NCI-H510A (cell line): Measurements from ENCODE around the gene PPP1R18.
A peak's percentile ranks its signal among the peaks of the same experiment; 100 is the strongest.
"Not testable (repeated sequence)": the region's sequence is repeated elsewhere in the genome, so short reads cannot be mapped to it uniquely, and the experiment has no call there.

Experiments
- DNase-seq: peaks from one replicate; lab custom pipeline; 2025; lab: John Stamatoyannopoulos, UW

The PPP1R18 gene

DNA sequence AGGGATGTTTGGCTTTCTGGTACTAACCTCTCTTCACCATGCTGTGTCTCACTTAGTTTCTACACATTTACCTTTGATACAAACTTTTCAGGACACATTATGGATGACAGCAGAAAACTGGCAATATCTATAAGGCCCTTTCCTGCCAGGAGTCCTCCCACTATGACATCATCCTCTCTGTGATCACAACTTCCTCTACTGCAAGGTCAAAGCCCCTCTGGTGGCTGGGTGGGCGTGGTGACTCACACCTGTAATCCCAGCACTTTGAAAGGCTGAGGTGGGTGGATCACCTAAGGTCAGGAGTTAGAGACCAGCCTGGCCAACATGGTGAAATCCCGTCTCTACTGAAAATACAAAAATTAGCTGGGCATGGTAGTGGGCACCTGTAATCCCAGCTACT lies 20.1 kb downstream of the PPP1R18 start:
- DNase-seq, result not testable (repeated sequence)

DNA sequence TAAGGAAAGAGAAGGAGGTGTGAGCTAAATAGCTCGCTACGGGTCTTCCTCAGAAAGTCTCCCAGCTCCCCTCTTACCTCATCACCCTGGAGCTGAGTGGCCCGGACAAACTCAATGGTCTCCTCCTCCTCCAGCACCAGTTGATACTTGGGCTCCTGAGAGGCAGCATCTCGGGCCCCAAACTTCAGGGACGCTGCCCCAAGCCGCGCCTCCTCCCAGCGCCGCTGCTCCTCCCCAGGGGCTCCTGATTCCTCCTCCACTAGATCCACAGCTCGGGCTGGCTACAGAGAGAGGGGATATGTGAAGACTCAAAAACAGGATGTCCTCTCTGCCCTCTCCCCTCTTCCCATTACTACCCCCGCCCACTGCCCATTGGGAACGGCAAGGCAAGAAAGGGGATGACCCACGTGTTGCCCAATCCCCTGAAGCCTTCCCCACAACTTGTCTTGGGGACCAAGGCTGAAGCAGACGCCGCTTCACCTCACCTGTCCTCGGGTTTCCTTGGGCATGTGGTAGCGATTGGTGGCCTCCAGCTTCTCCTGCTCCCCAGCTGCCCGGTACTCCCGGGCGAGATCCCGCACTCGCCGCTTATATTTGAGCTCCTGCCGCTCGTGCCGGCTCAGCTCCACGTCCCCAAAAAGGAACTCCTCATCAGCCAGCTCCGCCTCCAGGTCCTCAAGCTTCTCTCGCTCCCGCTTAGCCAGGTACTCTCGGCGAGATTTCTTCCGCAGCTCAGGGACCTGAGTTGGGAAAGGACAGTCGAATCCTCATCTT lies 21.3 kb downstream of the PPP1R18 start:
- no peak for DNase-seq

DNA sequence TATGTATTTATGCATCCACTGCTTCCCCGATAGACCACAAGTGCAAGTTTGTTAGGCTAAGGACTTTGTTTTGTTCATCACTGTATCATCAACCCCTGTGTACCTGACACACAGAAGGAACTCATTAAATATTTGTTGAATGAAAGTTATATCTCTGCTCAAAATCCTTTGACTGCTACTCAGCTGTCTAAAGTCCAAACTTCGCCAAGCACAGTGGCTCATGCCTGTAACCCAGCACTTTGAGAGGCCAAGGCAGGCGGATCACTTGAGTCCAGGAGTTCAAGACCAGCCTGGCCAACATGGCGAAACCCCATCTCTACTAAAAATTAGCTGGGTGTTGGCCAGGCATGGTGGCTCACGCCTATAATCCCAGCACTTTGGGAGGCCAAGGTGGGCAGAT lies 28.5 kb downstream of the PPP1R18 start:
- DNase-seq, result not testable (repeated sequence)

DNA sequence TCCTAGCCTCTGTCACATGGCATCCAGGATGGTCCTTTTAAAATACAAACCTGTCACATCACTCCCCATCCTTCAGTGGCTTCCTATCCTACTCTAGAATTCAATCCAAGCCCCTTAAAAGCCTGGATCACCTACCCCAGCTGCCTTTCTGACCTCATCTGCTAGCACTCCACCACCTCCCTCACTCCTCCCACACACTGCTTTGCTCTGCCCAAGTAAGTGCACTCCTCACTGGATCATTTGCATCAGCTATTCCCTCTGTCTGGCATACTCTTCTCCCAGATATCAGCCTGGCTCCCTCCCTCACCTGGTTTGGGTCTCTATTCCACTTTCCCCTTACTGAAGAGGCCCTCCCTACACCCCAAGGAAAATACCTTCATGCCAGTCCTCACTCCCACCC lies 29.0 kb downstream of the PPP1R18 start:
- no peak for DNase-seq

DNA sequence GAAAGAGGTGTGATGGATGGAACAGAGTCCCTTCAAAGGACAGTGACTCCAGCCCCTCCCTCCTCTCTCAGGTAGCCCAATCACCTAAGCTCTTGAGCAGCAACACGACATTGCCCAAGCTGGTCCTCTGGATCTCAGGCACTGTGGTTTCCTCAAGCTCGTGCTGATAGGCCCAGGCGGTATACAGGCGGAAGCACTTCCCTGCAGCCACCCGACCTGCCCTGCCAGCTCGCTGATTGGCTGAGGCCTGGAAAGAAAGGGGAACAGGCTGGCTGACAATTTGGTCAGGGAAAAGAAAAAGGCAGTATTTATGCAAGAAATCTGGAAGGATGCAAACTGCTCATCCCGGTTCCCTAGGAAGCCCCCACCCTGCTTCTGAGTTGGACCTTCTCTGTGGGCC lies 29.9 kb downstream of the PPP1R18 start:
- no peak for DNase-seq

DNA sequence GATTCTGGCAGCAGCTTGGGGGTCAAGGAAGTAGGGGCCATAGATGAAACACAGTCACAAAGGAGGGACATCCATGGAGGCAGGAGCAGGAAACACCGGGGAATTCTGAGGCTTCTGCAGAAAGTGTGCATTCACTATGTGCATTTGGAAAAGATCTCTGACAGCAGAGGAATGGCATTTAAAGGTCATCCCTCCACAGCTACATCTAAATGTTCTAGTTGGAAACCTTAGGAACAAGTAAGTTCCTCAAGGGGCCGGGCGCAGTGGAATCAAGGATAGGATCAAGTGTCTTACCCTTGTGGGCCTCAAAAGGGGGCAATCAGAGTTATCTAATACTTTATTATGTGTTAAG lies 30.7 kb downstream of the PPP1R18 start:
- DNase-seq, result no peak

DNA sequence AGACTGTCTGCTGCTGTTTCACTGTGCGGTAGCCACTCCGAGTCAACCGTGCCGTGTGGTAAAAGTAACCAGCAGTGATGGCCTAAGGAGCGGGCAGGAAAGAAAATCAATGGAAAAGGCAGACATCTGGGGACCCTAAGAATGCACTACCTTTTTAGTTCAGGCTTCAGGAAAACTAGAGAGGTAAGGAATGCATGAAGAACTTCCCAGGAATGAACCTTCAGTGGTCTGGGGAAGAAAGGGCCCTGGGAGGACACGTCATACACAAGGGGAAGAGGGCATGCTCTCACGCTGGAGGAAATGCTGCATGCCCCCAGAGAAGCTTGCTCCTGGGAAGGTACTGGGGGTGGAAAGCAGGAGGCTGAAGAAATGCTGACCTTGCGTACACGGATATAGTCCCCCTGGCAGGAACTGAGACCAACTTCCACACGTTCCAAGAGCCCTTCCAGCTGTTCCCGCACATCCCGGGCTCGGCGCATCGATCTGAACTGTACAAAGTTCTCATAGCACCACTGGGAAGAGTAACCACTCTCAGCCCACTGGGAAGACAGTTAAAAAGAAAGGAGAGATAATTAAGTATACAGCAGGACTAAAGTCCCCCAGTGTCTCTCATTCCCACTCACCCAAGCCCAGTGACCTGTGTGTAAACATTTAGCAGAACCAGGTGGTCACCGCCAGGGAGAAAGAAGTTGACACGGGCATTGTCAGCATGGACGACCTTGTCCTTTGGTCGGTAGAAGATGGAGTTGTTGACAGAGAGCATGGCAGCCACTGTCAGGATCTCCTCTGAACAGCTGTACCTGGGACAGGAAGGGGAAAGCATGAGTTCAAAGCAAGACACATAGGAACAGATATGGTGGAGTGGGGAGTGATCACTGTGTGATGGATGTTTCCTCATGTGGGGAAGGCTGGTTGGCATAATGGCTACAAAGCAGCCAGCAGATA lies 31.4 kb downstream of the PPP1R18 start:
- no peak for DNase-seq

DNA sequence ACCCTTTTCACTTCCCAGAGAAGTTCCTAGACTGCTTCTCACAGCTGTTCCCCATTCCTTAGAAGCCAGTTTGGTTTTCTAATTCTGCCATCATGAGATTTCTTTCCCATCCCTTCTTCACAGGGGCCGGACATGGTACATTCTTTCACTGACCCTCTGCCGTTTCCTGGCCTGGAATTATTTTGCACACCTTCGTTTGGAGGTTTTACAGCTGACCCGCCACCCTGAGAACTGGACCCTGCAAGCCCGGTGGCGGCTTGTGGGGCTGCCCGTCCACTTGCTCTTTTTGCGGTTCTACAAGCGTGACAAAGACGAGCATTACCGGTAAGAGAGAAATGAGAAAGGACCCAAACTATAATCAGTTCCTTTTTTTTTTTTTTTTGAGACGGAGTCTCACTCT lies 35.3 kb downstream of the PPP1R18 start:
- no peak for DNase-seq

DNA sequence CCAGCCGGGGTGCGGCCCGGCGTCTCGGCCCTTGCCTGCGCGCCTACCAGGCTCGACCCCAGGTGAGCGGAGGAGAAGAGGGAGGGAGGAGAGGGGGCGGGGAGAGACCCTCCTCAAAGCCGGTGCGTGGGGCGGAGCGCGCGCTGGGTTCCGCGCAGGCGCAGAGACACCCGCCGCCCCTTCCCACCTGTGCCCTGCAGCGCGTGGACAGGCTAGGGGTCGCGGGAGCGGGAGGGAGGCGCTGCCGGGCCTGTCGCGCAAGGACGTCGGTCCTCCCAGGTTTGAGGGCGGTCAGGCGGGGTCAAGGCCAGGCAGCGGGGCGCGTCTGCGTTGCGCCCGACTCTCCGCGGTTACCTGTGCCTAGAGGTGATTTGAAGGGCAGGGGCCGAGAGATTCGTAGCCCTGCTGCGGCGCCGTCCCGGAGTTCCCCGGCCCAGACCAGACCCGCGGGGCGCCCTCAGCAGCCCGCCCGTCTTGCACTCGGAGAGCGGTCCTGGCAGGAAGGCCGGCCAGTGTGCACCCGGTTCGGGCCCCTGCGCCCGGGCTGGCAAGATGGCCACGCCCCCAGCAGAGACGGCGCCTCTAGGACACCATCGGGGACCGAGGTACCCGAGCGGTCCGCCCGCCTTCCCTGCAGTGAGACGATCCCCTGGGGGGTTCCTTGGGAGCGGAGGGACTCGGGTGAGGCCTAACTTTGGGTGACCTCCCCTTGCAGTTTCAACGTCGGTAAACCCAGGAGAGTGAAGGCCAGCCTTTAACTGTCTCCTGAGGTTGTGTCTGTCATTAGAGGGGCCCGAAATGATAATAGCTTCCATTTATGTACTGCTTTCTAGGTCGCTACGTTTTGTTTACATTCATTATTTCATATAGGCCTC lies 39.0 kb downstream of the PPP1R18 start:
- DNase-seq, result peak; percentile 83

DNA sequence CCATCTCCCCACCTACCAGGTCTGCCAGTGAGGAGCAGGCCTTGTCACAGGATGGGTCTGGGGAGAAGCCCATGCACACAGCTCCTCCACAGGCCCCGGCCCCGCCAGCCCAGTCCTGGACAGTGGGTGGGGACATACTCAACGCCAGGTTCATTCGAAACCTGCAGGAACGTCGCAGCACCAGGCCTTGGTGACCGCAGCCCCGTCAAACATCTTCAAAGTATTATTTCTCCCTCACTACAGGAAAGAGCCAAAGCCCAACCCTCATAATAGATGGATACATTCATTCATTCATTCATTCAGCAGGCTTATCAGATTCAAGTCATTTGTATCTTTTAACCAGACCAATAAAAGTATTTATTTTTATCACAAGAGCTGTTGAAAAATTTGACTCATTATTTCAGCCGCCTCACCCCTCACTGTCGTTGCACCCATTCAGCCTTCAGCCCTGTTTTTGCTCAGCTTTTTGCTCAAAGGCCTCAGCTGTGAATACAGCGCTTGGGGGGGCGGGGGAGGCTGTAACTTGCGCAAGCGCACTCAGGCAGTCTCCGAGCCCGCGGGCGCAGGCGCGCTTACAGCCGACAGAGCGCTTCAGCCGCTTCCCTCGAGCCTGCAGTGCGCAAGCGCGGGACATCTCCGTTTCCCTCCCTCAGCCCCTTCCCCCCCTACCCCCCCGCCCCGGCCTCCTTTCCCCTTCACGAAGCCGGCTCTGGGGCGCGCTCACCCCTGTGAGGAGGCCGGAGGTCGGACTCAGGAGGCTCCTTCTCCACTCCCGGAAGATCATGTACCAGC lies 39.8 kb downstream of the PPP1R18 start, which contains the start of gene C6orf136:
TSS of gene C6orf136 (plus strand) at position 684 of the 792 bp plus-strand sequence. CDS start at position 783, 99 bp downstream.
- peak; percentile 86 for DNase-seq

DNA sequence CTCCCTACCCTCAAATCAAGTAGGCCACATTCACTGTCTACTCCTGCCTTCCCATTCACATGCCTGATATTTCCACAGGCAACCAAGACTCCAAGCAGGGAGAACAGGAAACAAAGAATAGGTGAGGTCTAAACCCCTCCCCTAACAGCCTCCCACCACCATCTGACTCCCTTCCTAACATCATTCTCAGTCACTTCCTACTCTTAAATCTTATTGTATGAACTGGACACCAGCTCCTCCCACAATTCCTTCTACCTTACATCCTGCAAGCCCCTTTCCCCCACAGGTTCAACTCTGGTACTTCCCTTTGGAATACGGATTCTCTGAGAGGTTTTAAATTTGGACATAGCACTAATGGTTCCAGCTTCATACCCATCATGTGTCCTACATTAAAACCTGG lies 40.5 kb downstream of the PPP1R18 start:
- DNase-seq, result no peak

DNA sequence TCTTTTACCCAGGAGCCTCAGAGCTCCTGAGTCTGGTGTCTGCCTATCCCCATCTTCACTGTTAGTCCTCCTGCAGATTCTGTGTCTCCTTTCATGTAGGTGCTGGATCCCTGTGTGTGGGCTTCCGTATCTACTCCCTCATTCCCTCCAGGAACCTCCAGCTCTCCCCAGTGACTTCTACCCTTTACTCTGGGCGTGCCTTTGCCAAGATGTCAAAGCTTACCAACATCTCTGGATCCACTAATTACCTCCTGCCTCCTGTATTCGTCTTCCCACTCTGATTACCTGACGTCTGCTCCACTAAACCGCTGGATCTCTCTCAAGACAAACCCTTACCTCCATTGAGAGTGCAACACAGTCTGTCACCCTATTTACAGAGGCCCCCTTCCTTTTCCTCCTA lies 41.7 kb downstream of the PPP1R18 start:
- no peak for DNase-seq

DNA sequence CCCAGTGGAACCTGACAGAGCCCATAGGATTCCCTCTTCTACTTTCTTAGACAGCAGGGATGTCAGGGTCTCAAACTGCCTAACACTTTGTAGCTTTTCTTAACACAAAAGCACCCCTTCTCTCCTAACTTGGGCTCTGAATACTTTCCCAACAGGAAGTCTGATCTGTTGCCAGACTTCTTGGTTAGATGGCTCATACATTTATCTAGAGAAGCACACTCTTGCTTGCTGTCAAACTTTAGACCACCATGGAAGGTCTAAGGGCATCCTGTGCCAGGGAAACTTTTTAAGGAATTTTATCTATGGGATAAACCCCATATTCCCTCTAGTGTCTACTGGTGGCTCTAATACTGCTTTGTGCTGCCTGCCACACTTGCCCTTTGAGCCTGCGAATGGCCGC lies 42.8 kb downstream of the PPP1R18 start:
- no peak for DNase-seq

DNA sequence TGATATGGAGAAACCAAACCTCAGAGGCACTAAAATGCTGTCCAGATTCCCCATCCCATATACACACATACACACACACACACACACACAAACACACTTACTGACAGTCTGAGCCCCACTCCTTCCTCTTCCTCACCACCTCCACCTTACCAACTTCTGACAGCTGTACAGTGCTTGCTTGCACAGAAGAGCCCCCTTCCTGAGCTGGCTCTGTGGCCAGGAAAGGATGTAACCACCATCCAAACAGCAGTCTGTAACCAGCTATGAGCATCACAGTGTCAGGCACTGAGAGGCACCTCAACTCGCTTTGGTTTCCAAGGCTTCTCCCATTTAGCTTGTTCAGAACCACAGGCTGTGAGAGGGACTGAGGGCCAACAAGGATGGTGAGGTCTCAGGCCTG lies 45.4 kb downstream of the PPP1R18 start:
- no peak for DNase-seq

DNA sequence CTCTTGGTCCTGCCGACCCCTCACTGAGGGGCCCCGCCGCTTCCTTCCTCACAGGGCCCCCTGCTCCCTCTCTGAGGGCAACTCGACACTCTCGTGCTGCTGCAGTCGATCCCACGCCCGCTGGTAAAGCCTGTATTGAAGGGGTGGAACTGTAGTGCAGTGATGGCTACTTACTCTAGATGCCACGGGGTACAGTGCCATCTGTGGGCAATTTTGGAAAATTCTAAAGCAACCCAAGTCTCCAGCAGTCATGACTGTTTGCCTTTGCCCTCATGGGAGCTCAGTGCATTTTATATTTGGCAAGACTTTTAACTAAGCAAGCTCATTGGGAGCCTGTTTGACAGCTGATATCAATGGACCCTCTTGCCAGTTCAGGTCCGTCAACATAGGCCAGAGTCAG lies 46.0 kb downstream of the PPP1R18 start:
- DNase-seq, result no peak

DNA sequence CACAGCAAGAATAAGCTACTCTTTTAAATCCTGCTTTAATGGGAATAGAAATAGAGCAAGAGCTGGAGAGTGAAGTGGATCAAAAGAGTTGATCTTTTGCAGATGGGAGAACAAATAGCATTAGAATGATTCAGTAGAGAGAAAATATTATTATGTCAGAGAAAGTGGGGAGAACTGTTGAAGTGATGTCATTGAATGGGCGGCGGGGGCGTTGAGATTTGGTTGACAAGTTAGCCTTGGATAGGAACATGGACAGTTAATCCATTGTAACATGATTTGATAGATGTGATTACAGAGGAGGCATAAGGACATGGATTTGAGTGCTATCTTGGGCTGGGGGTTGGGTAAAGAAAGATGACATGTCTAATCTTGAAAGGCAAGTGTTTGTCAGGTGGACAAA lies 50.6 kb downstream of the PPP1R18 start:
- DNase-seq, result no peak

DNA sequence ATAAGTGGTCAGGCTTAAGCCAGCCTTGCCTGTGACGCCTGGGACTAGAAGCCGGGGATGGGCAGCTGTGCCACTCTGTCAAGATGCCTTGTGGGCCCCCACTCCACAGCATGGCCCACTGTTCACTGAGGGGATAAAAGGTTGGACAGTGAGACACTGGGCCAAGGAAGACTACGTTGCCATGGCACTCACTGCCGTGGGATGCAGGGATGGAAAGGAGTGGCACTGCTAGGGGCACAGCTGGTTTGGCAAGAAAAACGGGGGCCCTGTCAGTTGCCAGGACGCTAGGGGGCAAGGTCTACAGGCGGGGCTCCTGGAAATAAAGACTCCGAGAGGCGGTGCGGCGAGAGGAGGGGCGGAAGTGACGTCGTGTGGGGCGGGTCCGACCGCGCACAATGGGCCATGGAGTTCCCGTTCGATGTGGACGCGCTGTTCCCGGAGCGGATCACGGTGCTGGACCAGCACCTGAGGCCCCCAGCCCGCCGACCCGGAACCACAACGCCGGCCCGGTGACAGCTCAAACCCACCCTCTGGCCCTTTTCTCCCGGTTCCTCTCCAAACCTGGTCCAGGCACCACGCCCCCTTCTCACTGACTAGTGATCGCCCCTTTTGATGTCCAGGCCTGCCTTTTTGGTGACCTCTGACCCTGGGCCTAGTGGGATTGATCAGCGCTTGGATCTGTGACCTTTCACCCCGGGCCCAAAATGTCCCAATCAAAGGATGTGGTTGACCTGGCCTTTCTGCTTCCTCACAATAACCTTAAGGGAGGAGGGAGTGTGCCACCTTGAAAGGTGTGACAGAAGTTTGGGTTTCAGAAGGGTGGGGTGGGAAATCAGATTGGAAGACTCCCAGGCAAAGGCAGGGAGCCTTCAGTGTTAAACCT lies 59.7 kb downstream of the PPP1R18 start, which contains the start of gene ATAT1:
TSS of gene ATAT1 (plus strand) at position 391 of the 883 bp plus-strand sequence.
- DNase-seq, result peak; percentile 62
